GM08714 (cell line): ENCODE measurements around the gene OSBPL2.

Source experiments
- H3K4me3 ChIP-seq: fragments of 200-500 bp; sonication (Bioruptor generic); 2 replicates; pipeline ENCODE4 v1.5.1; 2014; ENCODE audit warnings: mild to moderate bottlenecking, low read length, inconsistent platforms
- ZNF274 ChIP-seq: IDR thresholded peaks from 2 replicates; pipeline ENCODE4 v1.6.1; 2012; ENCODE audit warnings: mild to moderate bottlenecking, low read depth, low read length

Gene OSBPL2

DNA sequence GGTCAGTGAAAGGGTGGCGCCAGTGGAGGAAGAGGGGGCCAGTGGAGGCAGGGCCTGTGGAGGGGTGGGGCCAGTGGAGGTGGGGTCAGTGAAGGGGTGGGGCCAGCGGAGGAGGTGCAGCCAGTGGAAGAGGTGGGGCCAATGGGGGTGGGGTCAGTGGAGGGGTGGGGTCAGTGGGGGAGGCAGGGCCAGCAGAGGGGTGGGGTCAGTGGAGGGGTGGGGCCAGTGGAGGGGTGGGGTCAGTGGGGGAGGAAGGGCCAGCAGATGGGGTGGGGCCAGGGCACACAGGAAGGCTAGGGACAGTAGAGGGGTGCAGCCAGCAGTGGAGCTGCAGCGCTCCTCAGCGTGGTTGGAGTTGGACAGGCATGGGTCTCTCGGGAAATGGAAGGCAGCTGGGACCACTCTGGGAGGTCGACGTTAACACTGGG is 83.2 kb downstream of the OSBPL2 start:
- H3K4me3 ChIP-seq: no peak overlapping the region
- TF ChIP-seq ZNF274: no peak

DNA sequence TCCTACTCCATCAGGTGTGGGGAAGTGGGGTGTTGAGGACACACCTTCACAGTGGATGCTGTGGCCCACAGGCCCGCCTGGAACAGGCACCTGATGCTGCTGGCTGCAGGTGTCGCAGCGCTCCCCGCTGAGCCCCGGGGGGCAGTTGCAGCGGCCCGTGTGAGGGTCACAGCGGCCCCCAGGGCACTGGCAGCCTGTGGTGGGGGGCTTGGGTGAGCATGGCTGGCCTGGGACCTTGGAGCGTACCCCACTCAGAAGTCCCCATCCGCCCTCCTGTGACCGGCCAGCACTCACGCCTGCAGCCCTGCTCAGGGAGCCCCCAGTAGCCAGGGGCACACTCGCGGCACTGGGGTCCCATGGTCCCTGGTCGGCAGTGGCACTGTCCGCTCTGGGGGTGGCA is 83.7 kb downstream of the OSBPL2 start:
- TF ChIP-seq ZNF274: no peak

DNA sequence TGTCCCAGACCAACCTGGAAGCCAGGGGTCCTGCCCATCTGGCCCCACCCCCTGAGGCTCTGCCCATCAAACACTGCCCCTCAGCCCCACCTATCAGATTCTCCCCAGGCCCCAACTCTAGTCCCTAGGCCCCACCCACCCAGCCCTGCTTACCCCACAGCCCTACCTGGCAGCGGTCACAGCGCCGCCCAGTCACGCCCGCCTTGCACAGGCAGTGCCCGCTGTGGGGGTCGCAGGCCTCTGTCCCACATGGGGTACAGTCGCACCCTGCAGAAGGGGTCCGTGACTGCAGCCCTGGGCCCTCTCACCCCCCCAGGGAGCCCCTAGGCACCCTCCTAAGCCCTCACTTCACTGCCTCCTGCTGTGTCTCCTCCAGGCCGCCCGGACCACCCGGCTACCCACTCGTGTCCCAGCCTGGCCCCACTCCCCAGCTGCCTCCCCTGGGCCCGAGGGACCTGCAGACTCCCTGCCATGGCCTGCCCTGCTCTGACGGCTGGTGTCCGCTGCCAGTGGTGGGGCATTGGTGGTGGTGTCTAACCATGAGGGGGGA is 84.2 kb downstream of the OSBPL2 start:
- no peak overlapping the region for H3K4me3 ChIP-seq
- TF ChIP-seq ZNF274: no peak

More for the DNA sequence above, 83.7 kb downstream of the OSBPL2 start:
- no peak overlapping the region for H3K4me3 ChIP-seq

DNA sequence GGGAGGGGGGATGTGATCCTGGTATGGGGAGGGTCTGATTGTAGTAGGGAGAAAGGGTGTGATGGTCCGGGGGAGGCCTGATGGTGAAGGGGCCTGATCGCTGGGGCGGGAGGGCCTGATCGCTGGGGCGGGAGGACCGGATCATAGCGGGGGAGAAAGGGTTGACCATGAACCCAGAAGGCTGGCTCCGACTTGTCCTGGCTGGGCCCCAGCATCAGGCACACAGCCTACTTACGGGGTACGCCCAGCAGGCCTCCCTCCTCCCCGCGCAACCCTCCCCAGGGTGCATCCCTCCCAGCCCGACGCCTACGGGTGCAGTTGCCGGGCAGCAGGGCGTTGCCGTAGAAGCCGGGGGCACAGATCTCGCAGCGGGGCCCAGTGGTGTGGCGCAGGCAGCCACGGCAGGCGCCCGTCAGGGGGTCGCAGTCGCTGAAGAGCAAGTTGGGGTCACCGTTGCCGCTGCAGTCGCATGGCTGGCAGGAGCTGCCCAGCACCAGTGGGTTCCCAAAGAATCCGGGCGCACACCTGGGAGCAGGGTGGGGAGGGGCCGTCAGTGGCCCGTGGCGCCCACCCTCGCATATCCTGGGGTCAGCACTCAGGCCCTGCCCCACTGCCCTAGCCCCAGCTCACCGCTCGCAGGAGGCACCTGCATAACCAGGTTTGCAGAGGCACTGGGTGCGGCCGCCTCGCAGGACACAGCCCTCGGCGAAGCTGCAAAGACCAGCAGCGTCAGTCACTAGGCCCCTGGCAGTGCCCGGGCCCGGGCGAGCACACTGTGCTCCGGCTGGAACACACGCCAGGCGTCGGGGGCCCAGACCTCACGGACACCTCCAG is 85.0 kb downstream of the OSBPL2 start:
- H3K4me3 ChIP-seq: no peak overlapping the region
- no peak for TF ChIP-seq ZNF274

DNA sequence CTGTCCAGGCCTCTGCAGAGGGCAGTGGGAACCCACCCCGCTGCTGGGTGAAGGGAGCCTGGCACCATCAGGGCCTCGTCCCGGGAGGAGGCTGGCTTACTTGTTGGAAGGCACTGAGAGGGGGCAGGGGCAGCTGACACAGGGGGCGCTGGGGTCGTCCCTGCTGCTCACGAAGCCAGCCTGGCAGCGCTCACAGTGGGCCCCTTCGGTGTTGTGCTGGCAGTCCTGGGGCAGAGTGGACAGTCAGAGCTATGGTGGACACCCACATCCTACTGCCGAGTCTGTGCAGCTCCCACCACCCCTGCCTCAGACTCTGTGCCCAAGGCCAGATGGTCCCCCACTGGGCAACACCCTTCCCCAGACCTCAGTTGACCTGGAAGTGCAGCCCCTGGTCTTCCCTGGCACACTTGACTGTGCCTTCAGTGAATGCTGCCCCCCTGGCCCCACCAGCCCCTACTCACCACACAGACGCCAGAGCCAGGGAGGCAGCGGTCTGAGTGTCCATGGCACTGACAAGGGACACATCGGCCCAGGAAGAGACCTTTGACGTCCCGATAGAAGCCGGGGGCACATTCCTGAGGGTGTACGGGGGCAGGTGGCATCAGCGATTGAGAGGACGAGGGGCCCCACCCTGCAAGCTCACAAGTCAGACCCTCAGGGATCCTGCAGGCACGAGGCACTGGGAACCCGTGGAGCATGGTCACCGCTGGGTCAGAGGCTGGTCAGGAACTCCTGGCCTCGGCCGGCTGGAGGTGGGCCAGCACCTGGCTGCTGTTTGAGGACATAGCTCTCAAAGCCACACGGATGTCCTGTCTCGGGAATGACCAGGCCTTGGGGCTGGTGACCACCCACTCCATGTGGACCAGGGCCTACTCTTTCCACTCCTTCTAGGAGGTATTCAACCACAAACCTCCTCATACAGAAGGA is 85.9 kb downstream of the OSBPL2 start:
- H3K4me3 ChIP-seq: no peak overlapping the region
- TF ChIP-seq ZNF274: no peak

DNA sequence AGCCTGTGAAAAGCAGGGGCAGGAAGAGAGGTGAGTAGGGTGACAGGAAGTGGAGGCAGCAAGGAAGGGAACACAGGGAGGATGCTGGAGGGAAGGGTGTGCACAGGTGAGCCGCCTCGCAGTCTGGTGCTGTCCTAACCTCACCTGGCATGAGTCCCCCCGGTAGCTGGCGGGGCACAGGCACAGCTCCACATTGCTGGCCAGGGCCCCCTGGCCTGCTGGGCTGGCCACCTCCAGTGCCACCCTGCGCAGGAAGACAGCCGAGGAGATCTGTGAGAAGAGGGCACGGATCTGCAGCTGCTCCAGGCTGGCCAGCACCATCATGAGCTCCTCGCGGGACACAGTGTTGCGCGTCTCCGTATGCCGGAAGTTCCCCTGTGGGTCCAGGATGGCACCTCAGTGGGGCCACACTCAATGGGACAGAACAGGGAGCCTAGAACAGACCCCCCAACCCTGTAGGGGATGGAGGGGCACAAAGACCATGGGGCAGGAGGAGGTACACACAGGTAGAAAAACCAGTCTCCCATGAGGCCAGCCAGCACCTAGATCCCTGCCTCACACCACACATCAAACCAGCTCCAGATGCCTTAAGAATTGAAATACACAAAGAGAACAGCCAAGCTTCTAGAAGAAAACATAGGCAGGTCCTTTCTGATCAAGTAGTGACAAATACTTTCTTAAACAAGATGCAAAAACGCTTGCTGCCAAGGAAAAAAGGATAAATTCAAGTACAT is 87.0 kb downstream of the OSBPL2 start:
- no peak overlapping the region for H3K4me3 ChIP-seq
- no peak for TF ChIP-seq ZNF274

DNA sequence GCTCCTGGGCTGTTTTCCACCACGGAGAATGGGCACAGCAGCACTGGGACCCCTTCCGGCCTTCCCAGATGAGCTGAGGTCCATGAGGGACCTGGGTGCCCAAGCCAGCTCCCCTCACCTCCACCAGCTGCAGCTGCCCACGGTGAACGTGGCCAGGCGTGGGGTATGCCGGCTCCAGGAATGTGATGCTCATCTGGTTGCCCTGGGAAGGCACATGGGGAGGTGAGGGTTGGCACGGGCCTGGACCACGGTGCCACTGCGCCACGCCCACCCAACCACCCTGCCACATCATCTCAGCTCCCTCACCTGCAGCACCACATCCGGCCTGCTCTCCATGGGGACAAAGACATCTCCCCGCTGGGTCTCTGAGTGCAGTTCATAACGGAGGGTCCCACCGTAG is 88.2 kb downstream of the OSBPL2 start:
- H3K4me3 ChIP-seq: no peak overlapping the region
- no peak for TF ChIP-seq ZNF274

DNA sequence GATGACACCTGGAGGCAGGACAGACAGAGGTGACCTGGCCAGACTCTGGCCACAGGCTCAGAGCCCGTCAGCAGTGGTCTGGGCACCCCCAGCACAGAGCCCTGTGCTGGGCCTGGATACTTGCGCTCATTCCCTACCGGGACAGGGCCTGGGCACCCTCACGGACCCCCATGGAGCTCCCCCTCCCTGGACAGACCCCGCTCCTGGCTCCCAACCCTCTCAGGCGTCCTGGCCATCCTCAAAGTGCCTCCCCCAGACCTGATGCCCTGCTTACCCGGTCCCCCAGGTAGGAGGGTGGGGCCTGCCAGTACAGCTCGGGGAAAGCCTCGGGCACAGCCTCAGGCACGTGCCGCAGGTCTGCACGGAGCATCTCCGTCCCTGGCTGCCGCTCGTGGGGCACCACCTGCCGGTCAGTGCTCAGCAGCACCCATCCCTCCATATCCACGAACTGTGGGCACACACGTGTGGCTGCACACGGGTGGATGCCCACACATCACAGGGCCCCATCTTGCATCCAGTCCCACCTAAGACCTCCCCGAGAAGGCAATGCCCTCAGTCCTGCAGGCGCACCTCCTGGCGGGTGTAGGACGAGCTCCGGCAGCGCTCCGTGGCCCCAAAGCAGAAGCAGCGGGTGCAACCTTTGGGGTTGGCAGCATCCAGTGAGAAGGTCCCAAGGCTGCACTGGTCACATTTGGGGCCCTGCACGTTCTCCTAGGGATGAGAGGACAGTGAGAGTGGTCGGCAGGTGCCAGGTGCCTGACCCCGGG is 88.8 kb downstream of the OSBPL2 start:
- TF ChIP-seq ZNF274: no peak

DNA sequence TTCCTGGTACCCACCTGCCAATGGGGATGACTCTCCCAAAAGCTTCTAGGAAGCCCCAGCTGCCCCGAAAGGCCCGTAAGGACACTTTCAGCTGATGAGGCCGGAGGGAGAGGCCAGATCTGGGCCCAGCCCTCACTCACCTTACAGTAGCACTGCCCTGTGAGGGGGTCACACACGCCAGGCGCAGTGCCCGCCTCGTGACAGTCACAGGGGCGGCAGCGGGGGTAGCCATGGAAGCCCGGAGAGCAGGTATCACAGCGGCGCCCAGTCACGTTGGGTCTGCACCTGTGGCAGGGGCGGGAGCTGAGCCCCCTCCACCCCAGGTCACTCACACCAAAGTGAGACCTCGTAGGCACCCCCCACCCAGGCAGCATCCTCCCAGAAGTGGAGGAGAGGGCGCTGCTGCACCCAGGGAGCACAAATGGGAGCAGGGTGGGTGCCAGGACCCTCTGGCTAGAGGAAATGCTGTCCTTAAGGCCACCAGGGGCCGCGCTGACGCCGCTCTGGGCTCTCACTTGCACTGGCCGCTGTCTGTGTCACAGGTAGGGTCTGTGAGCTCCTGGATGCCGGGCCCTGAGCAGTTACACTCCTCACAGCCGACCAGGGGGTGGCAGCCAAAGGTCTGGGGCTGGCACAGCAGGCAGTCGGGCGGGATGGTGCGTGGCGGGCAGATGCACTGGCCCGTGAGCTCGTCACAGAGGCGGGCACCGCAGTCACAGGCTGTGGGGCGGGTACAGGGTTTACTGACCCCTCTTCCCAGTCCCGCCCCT is 89.6 kb downstream of the OSBPL2 start:
- TF ChIP-seq ZNF274: no peak
- H3K4me3 ChIP-seq: no peak overlapping the region

More for the DNA sequence above, 88.8 kb downstream of the OSBPL2 start:
- no peak overlapping the region for H3K4me3 ChIP-seq

DNA sequence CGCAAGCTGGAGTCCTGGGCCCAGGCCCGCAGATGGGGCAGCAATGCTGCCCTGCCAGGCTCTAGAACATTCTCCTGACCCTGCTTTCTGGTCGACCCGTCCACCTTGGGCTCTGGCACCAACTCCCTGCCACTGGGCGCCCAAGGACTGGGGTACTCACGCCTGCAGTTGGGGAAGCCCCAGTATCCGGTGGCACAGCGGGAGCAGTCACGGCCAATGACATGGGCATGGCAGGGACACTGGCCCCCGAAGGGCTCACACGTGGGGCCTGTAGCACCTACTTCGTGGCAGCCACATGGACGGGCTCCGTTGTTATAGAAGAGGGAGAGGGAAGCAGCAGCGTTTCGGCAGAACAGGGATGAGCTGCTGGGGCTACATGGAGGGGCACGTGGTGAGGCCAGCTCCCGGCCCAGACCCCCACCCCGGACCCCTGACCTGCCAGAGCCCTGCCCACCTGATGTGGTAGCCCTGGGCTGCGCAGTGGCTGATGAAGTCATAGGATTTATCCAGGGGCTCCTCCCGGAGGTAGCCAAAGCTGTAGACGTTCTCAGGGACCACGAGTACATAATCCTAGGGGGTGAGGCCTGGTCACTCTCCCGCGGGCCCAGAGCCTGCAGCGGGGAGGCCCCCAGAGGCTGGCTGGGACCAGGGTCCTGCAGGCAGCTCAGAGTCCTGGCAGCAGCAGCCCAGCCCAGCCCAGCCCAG is 90.5 kb downstream of the OSBPL2 start:
- H3K4me3 ChIP-seq: no peak overlapping the region
- no peak for TF ChIP-seq ZNF274

DNA sequence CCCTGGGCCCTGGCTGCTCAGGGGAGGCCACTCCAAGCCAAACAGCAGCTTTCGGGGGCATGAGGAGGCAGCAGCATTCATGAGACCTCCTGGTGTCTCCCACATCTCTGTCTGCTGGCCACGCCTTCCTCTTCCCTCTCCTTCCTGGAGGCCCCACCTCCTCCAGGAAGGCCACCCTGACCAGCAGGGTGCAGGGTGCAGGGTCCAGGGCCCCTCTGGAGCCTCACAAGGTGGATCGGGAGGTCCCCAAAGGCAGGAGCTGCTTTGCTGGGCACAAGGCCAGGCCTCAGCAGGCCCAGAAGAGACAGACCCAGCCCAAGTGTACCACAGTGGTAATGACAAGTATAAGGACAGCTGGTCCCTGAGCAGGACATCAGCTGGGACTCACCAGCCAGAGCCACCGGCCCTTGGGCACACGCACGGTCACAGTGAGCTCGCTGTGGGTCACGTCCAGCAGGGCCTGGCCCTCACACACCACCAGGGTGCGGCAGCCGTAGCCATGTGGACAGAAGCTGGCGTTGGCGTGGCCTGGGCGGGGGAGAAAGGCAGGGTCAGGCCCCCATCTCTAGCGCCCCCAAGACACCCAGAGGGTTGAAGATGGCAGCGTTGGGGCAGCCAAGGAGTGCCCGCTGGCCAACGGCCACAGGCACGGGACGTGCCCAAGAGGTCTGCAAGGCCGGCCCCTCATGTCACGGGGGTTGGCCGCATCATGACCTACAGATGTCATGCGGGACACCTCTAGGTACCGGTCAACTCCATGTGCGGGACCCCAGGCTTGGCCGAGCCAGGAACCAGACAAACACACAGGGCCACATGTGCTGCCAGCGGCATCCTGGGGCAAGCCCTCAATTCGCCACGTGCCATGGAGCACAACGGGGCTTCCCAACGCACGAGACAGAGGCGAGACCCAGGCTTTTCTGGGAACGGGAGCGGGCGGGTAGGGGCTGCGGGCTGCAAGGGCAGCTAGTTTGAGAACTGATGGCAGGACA is 91.4 kb downstream of the OSBPL2 start:
- TF ChIP-seq ZNF274: no peak
- no peak overlapping the region for H3K4me3 ChIP-seq
